ENCODE results near the gene DRD3.

The DRD3 gene

GRCh38 chr3:114103858-114104257, 75.0 kb downstream of the DRD3 start:
- no peak for TF ChIP-seq CTCF (IDR thresholded peaks at IDR 0.05)

- TF ChIP-seq CTCF (IDR thresholded peaks at IDR 0.05): no peak
Measured at GRCh38 chr3:114103181-114103580, 75.7 kb downstream of the DRD3 start.

GRCh38 chr3:114101101-114101500, 77.8 kb downstream of the DRD3 start:
- no peak for TF ChIP-seq CTCF (IDR thresholded peaks at IDR 0.05)

DNA sequence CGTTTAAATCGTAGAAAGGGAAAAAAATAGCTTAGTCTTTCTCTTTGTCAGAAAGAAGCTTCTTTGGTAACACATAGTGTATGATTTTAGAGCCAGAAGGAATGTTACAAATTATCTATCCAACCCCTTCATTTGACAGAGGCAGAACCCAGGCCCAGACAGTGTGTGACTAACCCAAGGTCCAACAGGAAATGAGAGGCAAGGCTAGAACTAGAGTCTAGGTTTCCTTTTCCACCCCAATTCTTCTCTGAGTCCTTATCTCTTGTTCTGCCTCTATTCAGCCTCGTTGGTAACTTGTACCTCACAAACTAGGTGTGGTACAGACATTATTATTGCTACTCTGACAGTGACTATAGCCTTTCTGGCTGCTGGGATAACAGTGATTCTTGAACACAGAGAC, 83.1 kb downstream of the DRD3 start:
- no peak for TF ChIP-seq CTCF (IDR thresholded peaks at IDR 0.05)

- no peak for TF ChIP-seq CTCF (IDR thresholded peaks at IDR 0.05)
Measured at GRCh38 chr3:114093596-114093995, 85.3 kb downstream of the DRD3 start.

DNA sequence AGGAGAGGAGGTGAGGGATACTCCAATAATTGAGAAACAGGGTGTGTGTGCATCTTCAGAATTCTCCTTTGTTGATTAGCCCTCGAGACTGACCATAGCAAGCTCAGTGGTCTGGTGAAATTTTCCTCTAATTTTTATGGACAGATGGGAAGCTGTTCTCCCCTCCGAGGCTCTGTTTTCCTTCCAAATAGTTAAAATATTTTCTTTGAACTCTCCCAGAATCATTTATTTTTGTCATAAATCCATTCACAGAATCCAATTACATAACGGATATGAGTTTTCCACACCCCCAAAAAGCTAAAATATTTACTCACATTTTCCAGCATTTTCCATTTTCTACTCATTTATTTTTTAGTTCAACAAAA, 85.9 kb downstream of the DRD3 start:
- no peak for TF ChIP-seq CTCF (IDR thresholded peaks at IDR 0.05)

GRCh38 chr3:114092151-114093015, 86.5 kb downstream of the DRD3 start:
- TF ChIP-seq CTCF (IDR thresholded peaks at IDR 0.05): no peak

GRCh38 chr3:114089675-114090074, 89.2 kb downstream of the DRD3 start:
- no peak for TF ChIP-seq CTCF (IDR thresholded peaks at IDR 0.05)

Measured in LNCAP (cell line).